Measurements from ENCODE around the gene OSBPL5.
A peak's percentile ranks its signal among the peaks of the same experiment; 100 is the strongest.

The OSBPL5 gene

DNA sequence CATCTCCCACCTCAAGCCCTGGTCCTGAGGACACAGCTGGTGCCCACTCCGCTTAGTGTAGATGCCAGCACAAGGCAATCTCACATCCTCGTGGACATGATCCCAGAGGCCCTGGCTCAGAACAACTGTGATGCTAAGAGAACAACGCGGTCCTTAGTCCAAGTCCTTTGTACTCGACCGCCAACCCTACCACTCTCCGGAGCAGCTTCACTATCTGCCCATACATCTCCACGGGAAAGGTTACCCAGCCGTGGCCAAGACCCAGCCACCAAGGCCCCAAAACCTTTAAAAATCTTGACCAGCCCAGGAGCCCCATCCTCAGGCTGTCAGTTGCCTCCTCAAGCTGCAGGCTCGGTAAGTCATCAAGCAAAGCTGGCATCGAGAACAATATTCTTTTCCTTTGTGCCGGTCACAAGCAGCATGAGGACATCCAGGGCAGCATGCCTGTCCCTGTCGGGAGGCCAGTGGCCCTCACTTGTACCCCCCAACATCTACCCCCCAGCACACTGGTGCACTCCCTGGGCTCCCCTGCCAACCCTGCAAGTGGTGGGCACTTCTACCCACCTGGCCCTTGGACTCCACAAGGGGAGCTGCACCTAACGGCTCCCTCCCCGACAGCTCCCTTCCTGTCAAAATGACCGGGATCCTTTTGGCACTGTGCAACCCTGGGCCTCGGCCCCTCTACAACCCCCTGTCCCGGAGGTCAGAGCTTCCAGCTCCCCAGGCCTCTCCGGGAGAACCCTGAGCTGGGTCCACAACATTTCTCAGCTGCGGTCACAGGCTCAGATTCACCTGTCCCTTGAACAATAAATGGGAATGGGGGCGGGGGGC, 2.5 kb downstream of the OSBPL5 start:
- DNase-seq, result no peak

DNA sequence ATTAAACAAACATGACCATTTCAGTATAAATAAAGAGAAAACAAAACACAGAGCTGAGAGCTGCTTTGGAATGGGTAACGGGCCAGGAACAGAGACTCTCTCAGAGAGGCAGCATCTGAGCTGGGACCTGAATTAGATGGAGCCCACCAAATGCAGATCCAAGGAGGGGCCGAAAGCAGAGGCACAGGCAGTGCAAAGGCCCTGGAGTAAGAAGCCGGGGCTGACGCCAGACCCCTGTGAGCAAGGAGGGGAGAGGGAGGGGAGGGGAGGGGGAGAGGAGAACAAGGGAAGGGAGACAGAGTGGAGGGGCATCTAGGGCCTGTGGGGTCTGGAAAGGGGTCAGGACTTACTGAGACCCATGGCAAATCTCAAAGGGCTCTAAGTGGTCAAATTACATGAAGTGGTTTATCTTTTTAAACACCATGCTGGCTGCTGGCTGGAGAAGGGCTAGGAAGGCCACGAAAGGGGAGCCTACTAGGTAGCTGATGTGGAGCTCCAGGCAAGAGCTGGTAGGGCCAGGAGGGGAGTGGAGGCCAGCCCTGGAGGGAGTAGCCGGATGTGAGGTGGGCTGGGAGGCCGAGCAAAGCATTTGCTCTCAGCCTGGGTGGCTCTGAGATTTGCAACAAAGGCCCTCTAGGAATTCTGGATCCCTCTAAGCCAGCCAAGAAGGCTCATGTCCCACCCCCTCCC, 3.2 kb downstream of the OSBPL5 start:
- DNase-seq, result no peak

DNA sequence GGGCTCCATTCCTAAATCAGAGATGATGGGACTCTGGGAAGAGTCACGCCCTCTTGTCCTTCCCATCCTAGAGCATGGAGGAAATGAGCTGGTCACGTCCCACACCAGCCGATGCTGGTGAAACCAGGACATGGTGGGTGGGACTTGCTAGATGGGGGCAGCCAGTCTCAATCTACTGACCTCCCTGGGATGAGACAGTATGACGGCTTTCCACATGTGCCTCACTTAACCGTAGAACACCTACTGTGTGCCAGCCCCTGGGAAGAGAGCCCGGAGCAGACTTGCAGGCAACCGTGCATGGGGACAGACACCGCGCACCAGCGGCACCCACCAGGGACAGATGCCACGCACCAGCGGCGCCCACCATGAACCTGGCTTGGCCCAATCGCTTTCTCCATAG, 3.8 kb downstream of the OSBPL5 start:
- no peak for DNase-seq

DNA sequence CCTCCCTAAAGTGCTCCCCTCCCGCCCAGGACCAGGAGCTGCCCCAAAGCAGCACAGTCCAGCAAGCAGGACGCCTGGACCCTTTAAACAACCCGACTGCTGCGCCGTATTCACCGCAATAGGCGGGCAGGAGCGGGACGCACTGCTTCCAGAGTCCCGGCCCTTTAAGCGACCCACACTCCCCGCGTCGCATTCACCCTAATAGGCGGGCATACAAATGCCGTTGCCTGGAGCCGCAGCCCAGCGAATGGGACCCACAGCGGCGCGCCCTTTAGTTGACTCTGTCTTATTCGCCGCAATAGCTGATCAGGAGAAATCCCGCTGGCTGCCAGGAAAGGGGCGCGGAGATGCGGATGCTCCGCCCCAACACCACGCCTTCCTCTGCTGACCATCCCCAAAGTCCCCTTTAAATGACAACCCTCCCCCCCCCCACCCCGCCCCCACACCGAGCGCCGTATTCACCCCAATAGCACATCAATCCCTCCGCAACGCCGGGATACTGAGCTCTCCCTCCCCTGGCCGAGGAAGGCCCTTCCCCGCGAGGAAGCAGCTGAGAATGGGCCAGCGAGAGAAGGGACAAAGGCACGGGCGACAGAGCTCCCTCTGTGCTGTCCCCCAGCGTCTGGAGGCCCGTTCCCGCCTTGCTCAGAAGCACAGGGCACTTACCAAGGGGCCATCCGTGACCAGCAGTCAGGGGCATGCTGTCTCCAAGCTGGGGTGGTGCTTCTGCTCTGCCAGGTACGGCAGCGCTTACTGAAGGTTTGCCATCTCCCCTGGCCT, 4.7 kb downstream of the OSBPL5 start:
- DNase-seq, result peak; percentile 69

DNA sequence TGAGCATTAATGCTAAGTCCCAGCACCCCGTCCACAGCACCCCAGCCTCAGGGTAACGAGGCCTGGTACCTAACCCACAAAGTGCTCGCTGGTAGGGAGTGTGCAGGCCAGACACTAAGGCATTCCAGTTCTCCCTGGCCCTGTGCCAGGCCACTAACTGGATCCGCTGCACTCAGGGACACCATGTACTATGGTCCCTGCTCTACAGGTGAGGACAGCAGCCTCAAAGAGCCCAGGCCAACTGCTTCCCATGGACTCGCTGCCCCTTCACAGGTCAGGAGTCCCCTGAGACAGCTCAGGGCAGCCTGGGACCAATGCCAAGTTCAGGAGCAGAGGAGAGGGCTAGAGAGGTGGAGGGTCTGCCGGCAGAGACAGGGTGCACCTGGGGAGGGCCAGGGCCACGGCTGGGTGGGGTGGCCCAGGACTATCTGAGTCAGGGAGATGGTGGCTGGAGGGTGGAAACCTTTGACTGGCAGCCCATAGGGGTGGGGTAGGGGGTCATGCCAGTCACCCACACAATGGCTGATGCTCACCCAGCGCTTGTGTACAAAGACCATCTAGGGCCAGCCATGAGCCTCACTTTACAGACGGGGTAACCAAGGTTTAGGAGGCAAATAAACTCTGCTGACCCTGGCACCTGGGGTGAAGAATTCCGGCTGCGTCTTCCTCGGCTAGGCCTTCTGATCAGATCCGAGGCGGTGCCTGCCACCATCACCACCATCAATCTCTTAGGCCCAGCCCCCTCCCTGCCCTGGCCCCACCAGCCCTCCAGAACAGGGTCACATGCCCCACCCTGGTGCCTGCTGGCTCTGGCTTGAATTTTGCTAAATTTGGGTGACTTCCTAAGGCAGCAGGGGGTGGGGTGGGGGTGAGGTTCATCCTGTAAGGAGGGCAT, 5.6 kb downstream of the OSBPL5 start:
- peak; percentile 18 for DNase-seq

DNA sequence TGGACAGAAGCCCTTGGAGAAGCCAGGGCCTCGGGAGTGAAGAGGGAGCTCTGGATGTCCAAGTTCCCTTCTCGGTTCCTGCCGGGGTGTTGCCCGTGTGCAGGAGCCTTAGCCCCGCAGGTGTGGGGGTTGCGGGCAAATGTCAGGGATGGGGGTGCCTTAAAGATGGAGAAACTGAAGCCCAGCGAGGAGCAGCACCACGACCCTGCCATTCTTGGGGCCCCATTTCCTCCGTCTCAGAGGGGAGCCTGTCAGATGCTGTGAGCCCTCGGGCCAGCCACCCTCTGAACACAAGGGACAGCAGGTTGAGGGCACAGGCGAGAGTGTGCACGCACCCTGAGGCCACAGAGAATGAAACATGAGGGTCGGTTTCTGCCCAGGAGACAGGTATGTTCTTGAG, 6.3 kb downstream of the OSBPL5 start:
- no peak for DNase-seq

DNA sequence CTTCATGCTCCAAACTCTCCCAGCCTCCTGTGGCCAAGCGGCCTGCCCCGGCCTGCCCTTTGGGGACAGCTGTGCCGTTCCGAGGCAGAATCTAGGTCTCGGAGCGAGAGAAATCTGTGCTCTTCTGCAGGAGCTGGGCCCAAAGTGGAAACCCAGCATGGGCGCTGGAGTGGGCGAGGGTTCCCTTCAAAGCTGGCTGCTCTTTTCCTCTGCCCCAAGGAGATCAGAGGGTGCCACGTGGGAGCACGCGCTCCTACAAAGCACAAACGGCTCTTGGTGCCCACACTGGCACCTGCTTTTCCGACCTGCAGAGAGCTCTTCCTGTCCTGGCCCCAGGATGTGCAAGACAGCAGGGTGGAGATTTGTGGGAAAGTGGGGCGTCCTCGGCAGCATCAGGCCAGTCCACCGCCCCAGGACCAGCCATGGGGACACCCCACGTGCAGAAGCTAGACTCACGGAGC, 6.9 kb downstream of the OSBPL5 start:
- no peak for DNase-seq

DNA sequence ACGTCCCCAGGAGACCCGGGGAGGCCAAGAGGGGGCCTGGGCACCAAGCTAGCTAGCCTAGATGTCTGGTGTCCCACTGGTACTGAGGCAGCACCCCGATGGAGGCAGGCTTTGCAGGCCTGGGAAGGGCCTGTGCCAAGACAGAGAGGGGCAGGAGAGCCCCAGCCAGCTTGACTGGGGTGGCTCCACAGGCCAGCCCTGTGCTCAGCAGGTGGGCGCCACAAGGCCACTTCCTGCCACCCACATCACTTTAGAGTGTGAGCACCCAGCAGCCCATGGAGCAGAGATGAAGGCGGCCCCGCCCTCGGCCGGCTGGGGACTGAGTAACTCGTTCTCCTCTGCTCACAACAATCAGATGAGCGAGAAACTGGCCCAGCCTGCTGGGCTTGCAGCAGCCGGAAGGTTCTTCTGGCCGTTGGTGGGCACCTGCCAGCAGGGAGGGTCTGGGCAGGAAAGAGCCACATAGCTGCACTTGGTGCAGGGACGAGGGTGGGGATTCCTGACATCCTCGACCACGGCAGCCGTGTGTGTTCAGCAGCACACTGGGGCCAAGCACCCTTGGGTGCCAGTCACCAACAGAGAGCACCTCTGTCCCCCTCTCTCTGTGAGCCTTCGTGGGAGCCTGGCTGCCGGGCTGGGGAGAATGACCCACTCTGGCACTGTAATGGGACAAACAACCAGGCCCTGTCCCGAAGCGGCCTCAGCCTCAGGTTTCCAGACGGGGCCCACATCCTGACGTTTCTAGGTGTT, 7.6 kb downstream of the OSBPL5 start:
- no peak for DNase-seq

DNA sequence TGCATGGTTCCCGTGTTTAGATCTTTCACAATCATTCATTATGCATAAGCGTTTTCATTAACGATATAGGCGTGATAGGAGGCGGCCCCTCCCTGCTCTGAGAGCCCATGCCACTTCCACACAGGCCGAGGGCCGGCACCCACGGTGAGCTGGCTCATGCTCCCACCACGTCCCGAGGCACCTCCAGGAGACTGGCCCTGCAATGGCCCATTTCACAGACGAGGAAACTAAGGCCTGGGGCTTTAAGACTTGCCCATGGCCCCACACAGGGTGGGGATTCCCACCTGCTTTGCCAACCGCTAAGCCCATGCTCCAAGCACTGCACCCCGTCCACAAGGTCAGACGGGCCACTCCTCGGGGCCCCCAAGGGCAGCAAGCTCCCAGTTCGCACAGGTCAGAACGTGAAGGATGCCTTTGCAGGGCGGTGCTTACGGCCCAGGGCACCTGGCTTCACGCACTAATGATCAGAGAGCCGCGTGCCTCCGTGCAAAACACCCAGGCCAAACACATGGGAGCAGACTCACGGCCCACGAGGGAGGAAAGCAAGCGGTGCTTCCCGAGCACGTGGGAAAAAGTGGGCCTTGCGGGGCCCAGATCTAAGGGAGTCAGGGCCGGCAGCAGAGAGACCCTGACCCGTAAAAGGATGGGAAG, 8.3 kb downstream of the OSBPL5 start:
- DNase-seq, result no peak

DNA sequence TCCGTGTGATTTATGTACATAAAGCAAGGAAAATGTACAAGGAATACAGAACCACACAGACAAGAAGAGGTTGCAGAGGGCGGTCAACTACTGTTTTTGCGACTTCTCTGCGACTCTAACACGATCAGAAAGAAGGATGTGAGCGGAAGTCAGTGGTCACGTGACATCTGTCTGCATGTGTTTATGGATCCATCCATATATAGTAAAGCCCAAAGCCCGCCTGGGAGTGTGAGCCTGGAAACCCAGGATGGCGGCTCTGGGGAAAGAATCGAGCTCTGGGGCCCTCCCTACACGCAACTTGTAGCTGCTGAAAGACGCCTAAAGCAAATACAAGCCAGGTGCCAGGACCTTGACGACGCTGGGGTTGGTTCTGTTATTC, 8.8 kb downstream of the OSBPL5 start:
- no peak for DNase-seq

DNA sequence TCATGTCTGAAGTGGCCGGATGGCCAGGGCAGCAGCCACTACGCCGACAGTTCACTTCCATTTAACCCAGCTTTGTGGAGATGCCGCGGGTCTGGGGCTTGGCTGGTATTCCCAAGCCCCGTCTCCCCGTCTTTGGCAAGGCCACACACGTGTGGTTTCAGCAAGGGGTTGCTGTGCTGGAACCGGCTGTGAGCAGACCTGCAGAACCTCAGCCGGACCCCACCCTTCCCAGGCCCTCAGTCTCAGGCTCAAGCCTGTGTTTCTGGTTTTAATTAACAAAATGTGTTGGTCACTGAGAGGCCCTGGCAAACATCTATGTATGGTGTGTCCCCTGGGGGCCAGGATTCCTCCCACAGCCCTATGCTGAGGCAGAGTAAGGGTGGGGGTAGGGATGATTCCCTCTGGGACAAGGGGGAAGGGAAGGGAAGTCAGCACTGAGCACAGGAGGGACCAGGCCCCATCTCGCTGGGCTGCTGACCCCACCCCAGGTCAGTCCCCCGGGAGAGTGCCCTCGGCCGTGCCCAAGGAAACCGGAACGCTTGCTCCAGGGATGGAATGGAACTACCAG, 9.3 kb downstream of the OSBPL5 start:
- no peak for DNase-seq

DNA sequence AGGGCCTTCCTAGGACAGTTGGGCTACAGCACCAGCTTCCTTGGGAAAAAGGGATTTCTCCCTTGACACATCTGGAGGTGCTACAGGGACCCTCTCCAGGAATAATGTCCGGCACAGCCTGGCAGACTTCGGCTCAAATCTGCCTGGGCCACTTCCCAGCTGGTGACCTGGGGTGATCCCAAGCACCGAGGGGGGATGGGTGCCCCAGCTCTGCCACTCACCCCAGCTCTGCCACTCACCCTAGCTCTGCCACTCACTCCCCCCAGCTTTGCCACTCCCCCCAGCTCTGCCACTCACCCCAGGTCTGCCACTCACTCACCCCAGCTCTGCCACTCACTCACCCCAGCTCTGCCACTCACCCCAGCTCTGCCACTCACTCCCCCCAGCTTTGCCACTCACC, 9.9 kb downstream of the OSBPL5 start:
- no peak for DNase-seq

DNA sequence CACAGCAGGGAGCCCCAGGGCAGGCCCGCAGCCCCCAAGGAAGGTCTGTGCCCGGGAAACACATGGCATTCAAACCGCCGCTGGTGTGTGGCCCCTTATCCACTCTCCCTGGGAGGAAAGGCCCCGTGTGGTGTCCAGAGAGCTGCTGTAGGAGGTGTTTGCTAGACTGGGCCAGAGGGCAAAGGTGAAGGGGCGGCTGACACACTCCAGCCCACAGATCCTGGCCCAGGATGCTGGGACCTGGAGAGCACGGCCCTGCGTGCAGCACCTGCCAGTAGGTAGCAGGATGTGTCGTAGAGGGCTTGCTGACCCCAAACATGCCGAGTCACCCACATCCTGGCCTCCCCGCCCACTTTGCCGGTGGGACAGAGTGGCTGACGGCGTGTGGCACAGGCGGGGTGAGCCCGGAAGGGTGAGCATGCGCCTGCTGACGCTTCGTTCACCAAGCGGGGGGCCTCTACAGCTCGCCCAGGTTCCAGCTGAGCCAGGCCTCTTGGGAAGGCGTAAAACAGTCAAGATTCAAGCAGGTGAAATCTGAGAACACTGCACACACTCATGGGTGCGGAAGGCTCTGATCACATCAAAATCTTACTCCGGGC, 11.0 kb downstream of the OSBPL5 start:
- DNase-seq, result no peak

DNA sequence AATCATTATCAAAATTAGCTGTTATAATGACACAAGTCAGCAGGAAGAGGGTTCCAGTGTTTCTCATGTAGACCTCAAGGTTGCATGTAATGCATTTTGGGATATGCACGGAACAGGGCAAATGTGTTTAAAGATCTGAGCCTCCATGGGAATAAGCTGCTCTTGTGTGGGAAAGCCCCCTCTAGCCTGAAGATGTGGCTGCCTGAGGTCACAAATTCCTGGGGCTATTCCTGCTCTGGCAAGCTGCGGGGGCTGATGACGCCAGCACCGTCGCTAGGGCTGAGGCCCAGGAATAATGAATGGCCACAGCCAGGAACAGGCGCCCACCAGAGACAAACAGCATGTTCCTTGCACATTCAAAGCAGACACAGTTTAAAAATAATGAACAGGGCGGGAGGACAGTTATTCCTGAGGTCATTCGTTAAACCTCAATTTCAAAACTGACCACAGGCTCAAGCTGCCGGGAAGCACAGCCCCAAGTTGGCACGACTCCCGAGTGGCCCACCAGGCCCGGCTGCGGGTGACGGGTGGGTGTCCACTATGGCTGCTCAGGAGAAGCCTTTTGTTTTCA, 11.7 kb downstream of the OSBPL5 start:
- no peak for DNase-seq

DNA sequence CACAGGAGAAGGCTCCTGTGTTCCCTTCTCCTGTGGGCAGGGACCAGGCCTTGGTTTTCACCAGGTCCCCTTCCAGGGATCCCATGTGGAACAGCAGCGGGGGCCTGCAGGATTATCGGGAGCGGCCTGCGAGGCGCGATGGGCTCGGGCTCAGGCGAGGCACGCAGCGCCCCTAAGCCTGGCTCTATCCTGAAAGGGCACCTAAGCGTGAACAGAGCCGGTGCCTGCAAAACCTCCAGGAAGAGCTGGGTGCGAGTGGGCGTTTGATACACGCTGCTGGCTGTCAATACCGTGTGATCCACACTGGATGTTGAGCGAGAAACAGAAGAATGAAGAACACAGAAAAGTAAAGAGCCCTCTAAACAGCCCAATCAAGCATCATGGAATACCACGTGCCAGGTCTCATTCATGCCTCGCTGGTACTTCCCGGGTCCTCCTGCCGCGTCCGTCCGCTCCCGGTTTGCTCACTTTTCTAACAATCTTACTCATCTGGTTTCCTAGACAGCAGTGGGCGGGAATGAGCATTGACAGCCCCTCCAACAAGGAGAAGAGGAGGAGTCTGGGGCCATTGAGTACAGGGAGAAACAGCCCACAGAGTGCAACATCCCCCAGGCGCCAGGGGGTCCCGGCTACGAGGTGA, 12.5 kb downstream of the OSBPL5 start:
- DNase-seq, result no peak

DNA sequence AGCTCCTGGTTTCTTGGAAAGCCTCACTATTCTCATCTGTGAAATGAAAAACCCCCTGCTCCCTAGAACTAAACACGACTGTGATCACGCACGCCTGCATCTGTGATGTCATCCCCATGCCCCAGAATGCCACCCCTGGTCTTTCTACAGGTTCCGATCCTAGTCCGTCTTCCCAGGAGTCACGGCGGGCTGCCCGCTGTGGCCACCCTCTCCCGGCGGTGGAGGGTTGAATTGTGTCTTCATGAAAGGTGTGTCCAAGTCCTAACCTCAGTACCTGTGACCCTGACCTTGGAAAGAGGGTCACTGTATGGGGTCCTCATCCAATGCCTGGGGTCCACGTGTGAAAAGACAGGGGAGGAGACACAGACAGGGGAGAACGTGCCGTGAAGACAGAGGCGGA, 14.4 kb downstream of the OSBPL5 start:
- DNase-seq, result no peak

DNA sequence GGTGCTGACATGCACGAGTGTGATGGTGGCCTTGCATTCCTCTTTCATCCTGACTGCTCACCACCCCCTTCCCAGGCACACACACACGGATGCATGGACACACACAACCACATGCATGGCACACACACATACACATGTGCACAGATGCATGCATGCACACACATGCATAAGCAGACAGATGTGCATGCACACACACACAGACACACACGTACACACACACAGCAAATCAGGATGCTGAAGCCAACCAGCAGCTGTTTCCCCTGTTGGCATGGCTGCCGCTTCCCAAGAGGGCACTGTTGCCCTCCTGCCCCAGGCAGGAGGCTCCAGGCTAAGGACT, 15.3 kb downstream of the OSBPL5 start:
- no peak for DNase-seq

DNA sequence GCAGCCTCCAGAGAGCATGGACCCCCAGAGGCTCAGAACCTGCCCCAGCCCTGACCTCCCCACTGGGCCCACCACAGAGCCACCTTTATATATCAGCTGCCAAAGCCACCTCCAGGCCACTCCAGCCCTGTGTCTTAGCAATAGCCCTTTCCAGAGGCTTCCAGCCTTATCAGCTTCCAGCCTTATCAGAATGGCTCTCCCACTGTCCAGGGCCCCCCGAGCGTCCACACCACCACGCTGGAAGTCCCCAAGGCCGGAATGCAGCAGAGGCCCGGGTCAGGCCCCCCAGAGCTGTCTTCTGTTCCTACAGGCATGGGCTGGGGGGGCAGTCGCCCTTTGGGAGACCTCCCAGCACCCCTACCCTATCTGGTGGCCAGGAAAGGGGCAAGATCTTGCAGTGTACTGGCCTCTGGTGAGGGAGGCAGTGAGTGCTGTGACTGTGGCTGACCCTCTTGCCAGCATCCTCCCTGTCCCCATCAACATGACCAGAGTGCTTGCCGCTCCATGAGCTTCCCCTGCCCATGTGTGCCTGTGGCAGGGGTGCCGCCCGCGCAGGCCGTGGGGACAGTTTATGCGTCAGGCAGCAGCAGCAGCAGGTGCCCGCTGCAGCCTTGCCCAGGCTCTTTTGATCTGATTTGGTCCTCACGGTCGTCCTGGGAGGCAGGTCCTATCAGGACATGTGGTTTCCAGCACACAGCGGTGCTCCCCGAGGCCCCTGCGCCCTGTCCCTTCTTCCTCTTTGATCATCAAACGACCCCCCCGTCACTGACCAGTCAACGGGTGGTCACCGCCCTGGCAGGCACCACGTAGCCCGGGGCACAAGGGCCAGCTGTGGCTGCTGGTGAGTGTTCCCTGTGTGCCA, 15.9 kb downstream of the OSBPL5 start:
- DNase-seq, result no peak
